G401.6 (cell line): ENCODE measurements around the gene RARB.

Experiments
- FAIRE-seq: peaks from 2 replicates; lab custom pipeline; 2012; peaks lifted over from hg19 to GRCh38; lab: Jason Lieb, UNC

Gene RARB

DNA sequence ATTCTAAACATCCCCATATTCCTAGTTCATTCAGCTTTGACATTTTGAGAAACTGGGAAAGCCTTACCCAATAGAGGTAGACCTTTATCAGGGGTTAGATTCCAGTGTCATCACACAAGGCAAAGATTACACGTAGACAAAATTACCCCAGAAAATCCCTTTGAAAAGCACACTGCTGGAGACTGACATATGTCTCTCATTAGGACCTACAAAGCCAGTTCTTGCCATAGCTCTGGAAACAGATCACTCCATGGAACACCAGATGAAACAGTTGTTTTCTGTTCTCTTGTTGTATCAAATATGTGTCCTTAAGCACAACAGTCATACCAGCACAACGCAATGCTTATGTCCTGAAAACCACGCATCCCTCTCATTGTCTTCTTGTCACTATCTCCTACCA is 44.7 kb downstream of the RARB start:
- no peak for FAIRE-seq

DNA sequence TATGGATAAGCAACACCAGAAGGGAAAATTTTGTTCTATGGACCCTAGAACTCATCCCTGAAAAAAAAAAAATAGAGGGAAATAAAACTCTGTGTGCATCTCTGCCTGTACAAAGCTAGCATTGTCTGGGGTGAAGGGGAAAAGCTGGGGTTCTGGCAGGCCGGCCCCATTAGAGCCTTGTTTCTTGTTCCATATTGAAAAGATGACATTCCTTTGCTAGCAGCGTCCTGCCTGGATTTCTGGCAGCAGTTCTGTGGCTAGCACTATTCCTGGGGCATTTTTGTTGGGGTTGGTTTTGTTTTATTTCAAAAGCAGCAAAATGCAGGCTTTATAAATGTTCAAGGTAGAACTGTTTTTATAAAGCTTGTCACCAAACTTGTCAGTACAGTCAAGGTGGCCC is 45.2 kb downstream of the RARB start:
- FAIRE-seq, result no peak

DNA sequence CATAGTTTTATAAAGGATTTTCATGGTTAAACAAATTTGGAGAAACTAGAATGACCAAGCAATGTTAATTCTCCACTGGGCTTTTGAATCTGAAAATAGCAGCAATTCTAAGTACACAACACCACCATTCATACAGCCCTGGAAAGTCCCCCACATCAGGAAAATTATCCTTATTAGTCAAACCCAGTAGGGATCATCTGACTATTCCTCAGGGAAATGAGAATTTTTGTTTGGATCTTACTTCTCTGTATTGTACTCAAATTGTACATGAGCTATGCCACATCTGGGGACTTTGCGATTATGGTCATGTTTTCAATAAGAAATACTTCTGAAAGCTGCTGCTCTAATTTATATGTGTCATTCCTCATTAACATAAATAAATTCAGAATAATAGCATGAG is 46.0 kb downstream of the RARB start:
- no peak for FAIRE-seq

DNA sequence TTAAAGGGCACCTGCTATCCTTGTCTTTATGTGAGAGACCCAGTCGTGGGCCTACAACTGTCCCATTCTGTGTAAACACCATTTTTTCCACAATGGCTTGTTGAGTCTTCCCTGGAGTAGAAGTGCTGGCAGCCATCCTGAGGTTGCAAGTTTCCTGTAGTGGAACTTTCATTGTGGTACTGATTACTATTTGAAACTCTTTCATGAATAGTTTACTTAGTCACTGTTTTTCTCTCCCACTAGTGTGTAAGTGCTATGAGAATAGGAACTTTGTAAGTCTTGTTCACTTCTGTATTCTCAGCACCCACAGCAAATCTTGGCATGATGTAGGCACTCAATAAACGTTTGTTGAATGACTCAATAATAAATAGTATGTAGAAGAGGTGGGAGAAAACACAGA is 48.6 kb downstream of the RARB start:
- FAIRE-seq, result no peak

DNA sequence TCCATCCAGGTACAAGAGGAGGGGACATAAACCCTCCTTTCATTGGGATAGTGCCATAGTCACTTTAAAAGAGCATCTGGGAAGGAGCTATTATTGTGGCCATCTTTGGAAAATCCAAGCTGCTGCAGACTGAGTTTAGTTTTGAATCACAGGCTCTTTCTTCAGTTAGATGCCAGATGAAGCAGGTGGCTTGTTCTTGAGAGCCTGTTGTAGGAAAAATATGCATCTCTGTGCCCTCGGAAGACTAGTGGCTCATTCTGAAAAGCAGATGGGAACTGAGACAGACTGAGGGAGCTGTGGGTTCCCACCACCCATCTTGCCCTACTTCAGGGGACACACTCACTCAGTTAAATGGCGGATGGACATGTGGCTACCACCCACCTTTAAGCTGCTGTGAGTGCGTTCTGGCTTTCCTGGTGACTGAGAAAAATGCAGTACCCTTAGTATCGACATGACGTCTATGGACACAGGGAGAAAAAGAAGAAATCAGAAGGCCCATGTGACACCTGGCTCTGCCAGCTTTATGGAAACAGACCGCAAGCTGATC is 50.2 kb downstream of the RARB start:
- no peak for FAIRE-seq

DNA sequence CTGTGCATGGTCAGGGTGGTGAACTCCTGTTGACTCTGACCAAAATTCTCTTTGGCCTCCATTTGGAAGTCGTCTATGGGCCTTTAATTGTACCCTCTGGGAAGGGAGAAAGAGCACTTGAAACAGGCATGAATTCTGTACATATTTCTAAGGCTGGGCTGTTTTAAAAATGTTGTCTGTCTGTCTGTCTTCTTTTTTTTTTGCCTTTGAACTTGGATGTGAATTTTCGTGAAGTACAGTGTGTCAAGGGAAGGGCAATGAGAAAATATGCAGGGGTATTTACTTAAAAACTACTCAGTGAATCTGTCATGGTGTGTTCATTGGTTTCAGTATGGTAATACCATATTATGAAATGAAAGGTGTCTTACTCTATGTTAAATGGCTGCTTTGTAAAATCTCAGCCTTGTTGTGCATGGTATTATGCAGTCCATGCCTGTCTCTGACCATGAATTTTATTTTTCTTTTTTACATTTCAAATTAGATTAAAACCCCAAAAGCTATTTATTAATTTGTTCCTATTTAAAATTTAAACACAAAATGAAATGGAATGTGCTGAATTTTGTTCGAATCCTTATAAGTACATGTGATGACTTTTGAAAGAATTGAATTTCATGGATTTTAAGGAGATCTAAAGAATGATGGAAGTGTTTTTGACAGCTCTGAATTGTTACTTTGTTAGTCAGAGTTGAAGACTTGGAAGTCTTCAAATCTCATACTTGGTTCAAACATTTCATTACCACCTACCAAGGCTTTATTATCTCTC is 51.1 kb downstream of the RARB start:
- FAIRE-seq, result no peak

DNA sequence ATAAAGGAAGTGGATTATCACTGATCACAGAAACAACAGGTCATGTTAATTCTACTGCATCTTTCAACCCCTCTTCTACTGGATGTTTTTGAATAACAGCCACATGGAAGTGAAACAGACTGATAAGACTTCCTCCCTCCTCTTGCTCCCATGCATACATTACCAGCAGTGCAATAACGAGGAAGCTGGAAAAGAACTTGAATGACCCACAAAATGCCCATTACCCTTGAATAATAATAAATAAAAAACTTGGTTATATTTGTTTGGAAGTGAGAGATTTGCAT is 51.6 kb downstream of the RARB start:
- no peak for FAIRE-seq

DNA sequence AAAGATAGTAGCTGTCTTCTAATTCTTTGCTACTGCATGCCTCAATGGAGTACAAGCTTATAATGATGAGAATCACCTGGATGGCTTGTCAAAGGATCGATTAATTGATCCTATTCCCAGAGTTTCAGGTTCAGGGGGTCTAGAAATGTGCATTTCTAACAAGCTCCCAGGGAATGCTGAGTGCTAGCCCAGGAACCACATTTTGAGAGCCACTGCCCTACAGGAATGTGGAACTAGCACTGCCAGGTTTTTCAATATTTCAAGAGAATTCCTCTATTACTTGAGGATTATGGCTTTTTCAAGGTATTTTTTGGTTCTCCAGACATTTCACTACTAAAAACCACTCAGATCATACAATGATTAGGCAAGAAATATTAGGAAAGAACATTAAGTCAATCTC is 52.7 kb downstream of the RARB start:
- FAIRE-seq, result no peak

DNA sequence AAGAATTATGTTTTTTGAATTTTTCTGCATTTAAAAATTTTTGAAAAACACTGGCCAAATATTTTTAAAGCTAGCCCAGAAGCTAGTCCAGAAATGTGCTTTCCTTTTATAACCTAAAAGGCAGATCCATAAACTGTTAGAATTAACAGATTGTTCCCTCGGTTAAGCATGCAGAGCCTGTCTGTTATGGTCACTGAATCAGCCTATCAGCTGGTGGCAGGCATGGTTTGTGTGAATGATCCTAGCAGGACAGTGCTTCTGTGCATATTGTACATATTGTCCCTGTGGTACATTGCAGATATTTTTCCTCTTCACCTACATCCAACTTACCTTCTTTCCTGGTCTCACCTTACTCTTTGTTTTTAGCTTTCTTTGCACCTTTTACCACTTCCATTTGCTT is 53.3 kb downstream of the RARB start:
- FAIRE-seq, result no peak

DNA sequence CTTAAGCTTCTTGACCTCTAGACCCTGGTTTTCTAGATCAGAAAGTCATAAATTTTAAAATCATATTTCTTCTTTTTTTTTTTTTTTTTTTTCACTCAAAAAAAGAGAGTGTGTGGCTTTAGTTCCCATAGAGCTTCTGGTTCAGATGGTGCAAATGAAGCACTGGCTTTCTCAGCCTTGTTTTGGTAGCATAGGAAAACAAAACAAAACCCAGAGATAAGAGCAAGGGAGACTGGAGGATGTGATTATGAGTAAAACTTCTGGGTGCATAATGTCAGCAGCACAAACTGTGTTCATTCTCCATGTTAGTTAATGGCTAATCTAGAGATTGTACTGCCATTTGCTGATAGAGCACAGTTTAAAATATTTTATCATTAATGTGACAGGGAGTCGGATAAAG is 55.4 kb downstream of the RARB start:
- FAIRE-seq, result no peak

DNA sequence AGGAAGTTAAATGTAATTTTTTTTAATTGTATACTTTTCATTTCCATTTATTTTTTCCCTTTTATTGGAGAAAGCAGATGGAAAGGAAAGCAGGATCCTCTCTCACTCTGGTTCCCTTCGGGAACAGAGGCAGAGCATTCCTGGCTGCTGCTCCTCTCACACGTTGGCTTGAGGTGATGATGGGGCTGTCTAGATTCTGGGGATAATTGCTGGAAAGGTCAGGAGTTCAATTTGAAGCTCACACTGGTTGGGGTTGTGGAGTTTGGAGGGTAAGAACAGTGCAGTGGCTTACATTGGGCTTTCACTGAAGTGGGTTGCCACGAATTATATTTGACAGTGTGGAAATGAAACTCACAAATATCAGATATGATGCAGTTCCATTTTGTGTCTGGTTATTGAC is 57.6 kb downstream of the RARB start:
- FAIRE-seq, result no peak

DNA sequence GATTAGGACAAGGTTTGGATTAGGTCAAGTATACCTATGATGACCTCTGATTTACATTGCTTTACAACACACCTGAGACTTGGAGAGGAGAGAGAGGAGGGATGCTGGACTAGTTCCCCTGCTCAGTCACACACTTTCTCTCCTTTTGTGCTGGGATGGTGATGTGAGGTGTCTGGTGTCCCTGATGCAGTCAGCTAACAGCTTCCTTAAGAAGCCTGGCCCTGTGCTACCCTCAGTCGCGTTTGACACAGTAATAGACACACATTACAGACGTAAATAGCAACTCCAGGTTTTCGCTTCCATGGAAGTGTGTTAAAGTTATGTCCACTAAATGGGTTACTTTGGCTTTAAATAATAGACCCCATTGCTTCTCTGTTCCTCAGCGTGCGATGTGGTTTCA is 58.9 kb downstream of the RARB start:
- no peak for FAIRE-seq

DNA sequence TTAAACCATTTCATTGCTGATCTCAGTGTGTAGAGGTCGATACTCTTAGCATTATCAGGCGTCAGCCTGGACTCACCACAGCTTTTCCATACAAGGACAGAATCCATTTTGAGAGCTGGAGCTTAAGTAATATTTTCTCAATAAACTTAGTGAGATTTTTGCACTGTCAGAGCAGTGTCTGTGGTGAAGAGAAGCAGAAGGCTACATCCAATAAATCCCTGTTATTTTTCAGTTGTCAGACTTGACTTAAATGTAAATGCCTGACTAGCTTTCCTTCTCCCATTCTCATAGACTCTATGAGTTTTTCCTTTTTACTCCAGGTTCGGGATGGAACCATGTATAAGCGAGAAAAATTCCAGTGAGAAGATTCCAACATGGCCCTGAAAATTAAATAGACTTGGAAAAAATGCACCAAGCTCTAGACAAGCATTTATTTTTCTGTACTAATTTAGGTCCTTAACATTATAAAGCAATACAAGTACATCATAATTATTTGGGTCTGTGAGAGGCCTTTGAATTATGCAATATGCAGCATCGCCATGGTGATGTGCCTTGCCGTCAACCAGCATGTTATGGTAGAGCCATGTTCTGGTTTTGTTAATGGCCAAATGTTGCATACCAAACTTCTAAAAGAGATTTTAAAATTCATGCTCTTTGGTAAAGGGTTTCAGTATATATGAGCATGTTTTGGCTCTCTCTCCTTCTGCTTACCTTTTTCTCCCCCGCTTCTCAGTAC is 62.0 kb downstream of the RARB start:
- FAIRE-seq, result no peak

DNA sequence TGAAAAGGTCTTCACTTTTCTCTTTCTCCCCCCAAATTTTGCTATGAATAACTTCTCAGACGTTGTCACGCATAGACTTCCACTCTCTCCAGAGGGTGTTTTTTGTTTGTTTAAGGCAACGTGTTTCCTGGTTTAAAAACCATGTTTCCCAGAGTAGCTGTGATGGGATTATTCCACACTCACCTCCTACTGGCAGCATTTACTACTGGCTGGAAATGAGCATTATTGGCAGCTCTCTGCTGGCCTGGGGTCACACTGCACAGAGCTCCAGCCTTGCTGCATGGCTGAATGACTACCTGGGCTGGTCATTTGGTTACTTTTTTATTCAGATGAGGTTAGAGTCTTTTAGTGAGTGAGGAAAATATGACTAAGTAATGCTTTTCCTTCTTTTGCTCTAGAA is 65.2 kb downstream of the RARB start:
- no peak for FAIRE-seq

DNA sequence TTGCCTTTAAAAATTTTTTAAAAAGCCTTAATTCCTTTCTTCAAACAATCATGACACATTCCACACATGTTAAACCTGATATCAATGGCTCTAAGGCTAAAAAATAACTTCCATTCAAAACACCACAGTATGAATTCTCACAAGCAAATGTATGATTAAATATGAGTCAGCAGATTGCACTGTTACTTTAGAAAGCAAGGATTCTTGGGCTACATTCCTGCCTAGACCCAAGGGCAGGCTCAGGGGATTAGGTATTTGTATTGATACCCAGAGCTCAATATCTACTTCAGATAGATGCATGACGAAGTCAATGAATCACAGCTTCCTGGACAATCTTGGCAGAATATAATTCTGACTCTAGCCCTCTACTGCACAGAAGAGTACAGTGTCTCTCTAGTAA is 65.7 kb downstream of the RARB start:
- no peak for FAIRE-seq

DNA sequence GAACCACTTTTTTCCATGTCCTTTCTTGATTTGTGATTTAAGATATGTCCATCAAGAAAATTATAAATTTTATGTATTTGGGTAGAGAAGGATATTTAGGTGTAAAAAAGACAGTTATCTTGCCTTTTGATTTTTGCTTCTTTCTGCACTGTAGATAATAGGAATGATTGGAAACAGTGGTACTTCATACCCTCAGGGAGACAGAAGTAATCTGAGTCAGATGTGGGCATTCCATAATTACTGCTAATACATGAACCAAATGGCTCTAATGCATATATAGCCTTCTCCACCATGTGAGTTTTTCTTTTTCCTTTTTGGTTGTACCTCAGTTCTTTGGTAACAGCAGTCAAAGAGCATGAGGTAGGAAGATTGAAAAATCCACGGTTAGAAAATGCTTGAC is 67.2 kb downstream of the RARB start:
- no peak for FAIRE-seq

DNA sequence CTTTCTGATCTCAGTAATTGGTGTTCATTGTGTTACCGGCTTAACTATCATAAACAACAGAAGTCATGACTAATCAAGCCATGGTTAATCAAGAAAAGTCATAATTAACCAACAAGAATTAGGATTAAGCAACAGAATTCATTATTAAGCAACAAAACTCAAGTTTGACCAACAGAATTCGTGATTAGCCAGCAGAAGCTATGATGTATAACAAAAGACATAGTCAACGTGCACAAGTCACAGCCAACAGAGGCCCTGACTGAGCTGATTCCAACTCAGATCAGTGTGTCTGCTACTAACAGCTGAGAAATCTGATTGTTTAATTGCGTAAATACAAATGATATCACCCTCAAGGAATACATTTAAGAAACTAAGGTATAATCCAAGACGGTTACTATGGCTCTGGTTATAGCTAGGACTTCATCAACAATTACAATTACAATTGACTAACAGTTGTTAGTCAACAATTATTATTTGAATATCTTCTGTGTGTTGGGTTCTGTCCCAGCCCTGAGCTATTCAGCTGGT is 67.7 kb downstream of the RARB start:
- FAIRE-seq, result no peak

DNA sequence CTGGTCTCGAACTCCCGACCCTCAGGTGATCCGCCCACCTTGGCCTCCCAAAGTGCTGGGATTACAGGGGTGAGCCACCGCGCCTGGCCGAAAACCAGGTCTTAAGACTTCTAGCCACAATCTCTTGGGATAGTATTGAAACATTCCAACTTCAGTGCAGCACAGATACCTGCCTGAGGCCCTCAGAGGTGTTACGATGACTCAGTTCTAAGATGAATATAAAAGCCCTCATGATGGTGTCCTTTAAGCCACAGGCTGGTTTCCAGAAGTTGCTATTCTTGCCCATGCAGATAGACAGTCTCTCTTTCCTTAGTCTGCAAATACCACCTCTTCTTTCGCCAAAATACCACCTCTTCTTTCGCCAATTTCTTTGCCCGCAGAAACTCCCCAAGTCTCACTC is 69.0 kb downstream of the RARB start:
- FAIRE-seq, result no peak

DNA sequence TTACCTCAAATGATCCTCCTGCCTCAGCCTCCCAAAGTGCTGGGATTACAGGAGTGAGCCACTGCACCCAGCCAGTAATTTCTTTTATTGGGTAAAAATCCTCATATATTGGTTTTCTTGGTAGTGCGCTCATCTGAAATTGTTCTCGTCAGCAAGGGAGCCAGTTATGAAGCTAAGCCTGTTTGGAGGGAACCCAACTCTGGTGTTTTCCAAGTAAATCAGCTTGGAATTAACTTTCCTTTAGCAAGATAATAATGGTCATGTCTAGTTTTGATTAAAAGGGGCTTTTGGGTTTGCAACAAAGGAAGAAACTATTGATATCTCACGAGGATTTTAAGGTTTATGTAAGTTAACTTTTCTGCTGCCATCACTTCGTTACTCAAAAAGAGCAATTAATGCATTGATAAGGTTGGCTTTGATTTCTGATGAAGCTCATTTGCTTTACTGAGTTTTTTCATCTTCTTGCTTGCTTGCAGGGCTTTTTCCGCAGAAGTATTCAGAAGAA is 72.7 kb downstream of the RARB start:
- no peak for FAIRE-seq

DNA sequence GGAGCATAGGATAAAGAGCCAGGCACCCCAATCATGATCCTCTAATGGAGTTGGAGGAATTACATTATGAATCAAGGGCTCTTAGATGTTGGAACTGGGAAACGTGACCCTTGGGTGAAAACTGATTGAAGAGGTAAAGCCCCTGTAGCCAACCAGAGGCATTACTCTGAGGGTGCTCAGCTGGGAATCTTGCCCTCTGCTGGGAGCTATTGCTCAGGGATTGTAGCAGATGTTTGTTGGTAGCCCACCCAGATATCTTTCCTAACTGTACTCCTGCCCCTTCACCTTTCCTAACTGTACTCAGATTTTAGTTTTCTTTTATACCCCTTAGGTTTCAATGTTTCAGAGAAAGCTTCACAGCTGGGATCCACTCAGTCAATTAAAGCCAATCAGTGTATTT is 74.2 kb downstream of the RARB start:
- no peak for FAIRE-seq

DNA sequence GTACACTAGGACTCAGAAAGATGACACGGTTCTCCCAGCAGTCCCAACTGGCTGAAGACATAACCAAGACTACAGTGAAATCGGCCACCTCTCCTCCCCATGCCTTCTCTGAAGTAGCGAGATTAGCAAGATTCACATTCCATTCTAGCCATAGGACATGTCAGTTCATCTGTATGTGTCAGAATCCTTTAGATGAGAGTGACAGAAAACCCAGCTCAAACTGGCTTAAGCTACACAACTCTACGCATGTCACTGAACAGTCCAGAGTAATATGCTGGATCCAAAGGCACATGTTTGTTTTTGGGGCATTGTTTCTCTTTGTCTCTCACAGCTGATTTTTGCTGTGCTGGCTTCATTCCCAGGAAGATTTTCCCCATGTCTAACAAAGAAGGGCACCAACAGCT is 75.8 kb downstream of the RARB start:
- FAIRE-seq, result no peak

DNA sequence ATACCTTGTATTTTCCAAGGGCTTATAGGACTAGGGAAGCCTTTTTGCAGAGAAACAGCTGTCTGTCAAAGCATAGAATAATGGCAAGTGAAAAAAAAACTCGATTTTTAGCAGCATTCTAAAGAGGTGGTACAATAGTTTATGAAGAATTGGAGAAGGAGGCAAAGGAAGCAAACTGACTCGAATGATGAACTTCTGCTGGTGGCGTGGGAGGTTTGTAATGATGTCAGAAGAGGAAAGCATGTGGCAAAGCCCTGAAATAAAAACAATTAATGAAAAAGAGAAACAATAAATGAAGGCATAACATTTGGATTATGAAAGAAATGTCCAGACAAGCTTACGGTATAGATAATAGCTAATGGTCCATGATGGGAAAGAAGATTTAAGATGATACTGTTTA is 77.5 kb downstream of the RARB start:
- FAIRE-seq, result no peak

DNA sequence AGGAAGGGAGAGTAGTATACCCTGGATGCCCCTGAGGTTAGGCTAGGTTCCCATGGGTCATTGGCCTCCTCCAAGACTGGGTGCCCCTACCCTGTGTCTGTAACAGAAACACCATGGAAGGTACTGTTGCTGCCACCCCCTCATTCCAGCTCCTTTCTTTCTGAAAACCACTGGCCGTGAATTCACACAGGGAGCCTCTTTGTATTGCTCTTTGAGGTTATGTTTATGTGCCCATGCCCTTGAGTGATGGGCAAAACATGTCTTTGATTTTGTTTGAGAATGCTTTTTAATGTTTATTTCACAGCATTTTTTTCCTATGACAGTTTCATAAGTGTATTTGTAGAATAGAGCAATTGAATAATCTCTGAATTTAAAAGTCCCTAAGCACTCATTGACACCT is 79.7 kb downstream of the RARB start:
- no peak for FAIRE-seq

DNA sequence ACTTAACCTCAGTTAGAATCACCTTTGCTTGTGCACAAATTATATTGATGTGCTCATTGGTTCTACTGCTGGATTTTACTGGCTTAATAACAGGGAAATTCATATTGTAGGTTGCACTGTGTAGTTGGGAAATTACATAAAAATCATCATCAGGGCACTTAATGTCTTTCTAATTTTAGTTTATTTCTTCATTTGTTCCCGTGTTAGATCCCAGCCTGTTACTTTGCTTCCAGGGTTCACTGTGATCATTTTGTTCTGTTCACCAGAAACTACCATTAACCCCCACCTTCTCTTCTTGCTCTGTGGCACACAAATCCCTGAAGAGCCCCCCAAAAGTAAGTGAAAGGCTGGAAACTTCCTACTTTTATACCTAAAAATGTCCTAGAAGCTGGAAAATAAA is 80.4 kb downstream of the RARB start:
- no peak for FAIRE-seq
